GM12864 (cell line): ENCODE measurements around the gene SEZ6L.

ENCODE experiments used
- DNase-seq: peaks from one replicate; pipeline ENCODE4 v3.0.0-alpha.2; 2011; ENCODE audit warnings: low read depth
- H3K4me3 ChIP-seq: 2 replicates; pipeline ENCODE4 v1.5.1; 2011; ENCODE audit warnings: mild to moderate bottlenecking, low read depth, low read length, control low read depth
- CTCF ChIP-seq: IDR thresholded peaks from 2 replicates; pipeline ENCODE4 v1.5.1; 2011; ENCODE audit warnings: low read depth, mild to moderate bottlenecking, moderate library complexity, low read length, control low read depth, inconsistent platforms; ENCODE audit errors: missing control alignments

SEZ6L gene

GRCh38 chr22:26134654-26135330, 34.5 kb upstream of the SEZ6L start:
- no peak for DNase-seq
- H3K4me3 ChIP-seq, result no peak overlapping the region
- peak; percentile 52 for TF ChIP-seq CTCF

DNA sequence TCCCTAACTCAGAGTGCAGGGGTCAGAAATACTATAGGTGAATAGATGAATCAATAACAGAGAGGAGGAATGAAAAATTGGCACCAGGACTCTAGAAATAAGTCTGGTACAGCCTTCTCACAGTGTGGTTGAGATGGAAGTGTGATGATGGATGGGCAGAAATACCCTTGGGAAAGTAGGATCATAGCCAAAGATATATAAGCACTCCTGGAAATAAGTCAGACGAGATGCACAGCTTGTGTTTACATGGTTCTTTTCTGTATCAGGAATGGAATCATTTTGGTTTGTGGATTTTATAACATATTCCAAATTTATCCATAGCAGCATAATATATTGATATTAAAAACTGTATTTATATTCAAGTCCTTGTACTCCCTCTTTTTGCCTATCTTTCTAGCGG, 33.5 kb upstream of the SEZ6L start:
- no peak overlapping the region for H3K4me3 ChIP-seq
- no peak for DNase-seq
- no peak for TF ChIP-seq CTCF

- no peak overlapping the region for H3K4me3 ChIP-seq
- no peak for DNase-seq
Observed at GRCh38 chr22:26139310-26139709, 30.0 kb upstream of the SEZ6L start.

DNA sequence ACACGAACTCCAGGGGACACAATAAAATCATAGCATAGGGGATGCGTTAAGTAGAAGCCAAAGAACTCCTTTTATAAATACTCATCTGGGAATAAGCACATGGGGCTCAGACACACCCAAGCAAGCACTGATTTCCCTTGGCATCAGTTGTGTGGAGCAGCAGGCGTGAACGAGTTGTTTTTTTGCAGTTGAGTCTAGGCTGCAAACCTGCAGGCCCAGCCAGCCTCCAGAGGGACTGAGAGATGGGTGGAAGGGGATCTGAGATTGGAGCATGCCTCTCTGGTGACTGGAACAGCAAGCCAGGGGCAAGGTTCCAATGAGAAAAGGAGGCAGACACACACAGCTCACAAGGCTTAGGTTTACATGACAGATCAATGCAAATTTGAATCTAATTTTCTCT, 27.4 kb upstream of the SEZ6L start:
- no peak for DNase-seq
- no peak for TF ChIP-seq CTCF
- no peak overlapping the region for H3K4me3 ChIP-seq

More at GRCh38 chr22:26139310-26139709, 30.0 kb upstream of the SEZ6L start:
- no peak for TF ChIP-seq CTCF

GRCh38 chr22:26143806-26144325, 25.4 kb upstream of the SEZ6L start:
- no peak for DNase-seq
- no peak overlapping the region for H3K4me3 ChIP-seq
- TF ChIP-seq CTCF, result no peak

GRCh38 chr22:26159886-26160285, 9.4 kb upstream of the SEZ6L start:
- DNase-seq, result no peak
- no peak for TF ChIP-seq CTCF
- no peak overlapping the region for H3K4me3 ChIP-seq

DNA sequence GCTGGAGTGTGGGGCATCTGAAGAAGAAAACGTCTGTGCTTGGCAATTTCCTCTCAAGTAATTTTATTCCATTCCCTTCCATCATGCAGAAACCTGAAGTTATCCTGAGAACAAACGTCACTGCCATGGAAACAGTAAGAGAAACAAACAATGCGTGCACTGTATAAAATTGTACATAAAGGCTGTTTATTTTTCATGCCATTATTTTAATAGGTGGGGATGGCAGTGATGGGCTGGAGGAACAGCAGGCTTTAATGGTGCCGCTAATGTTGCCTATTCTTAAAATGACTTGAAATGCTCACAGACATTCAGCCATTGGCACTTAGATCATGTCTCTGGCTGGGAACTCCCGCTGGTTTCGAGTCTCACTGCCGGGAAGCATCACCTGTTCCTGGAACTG, 7.5 kb upstream of the SEZ6L start:
- no peak for DNase-seq
- no peak overlapping the region for H3K4me3 ChIP-seq
- TF ChIP-seq CTCF, result no peak
